GM06990 (cell line): ENCODE results near the gene C17orf75.

Experiments used
- DNase-seq: peaks from one replicate; pipeline ENCODE4 v3.0.0-alpha.2; 2011; ENCODE audit not compliant: insufficient read length; ENCODE audit errors: extremely low read depth
- H3K27me3 ChIP-seq: replicated peaks from 2 replicates; pipeline ENCODE4 v1.6.0; 2011; ENCODE audit warnings: low read length; ENCODE audit not compliant: control insufficient read depth, insufficient read depth
- H3K36me3 ChIP-seq: 2 replicates; pipeline ENCODE4 v1.5.1; 2011; ENCODE audit warnings: low read length; ENCODE audit not compliant: control insufficient read depth, insufficient read depth
- H3K4me3 ChIP-seq: replicated peaks from 2 replicates; pipeline ENCODE4 v1.5.1; 2011; ENCODE audit warnings: low read depth, mild to moderate bottlenecking, control low read depth, low read length
- TF ChIP-seq, protein P1 (sequence below): IDR thresholded peaks from 2 replicates; pipeline ENCODE4 v1.5.1; 2011; ENCODE audit warnings: low read length, control low read depth, mild to moderate bottlenecking, inconsistent platforms; ENCODE audit not compliant: insufficient read depth, poor library complexity, severe bottlenecking

Gene C17orf75

DNA sequence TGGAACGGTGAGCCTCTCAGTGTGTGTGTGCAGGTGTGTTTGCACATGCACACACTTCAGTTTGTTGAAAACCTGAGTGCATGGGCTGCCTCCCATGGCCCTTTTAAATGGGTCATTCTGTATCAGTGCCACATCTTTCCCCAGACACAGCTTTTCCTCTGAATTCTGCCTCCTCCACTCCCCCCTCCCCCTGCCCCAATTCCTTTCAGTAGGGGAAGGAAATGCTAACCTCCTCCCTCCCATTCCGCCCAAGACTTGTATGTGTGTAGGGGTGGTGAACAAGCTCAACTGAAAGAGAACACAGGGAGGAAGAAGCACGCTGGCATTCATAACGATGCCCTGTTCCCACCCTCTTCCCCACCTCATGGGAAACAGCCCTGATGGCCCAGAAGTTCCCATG, 34.3 kb downstream of the C17orf75 start:
- TF ChIP-seq, protein P1, sequence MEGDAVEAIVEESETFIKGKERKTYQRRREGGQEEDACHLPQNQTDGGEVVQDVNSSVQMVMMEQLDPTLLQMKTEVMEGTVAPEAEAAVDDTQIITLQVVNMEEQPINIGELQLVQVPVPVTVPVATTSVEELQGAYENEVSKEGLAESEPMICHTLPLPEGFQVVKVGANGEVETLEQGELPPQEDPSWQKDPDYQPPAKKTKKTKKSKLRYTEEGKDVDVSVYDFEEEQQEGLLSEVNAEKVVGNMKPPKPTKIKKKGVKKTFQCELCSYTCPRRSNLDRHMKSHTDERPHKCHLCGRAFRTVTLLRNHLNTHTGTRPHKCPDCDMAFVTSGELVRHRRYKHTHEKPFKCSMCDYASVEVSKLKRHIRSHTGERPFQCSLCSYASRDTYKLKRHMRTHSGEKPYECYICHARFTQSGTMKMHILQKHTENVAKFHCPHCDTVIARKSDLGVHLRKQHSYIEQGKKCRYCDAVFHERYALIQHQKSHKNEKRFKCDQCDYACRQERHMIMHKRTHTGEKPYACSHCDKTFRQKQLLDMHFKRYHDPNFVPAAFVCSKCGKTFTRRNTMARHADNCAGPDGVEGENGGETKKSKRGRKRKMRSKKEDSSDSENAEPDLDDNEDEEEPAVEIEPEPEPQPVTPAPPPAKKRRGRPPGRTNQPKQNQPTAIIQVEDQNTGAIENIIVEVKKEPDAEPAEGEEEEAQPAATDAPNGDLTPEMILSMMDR: no peak
- no peak overlapping the region for H3K4me3 ChIP-seq
- no peak for DNase-seq
- H3K36me3 ChIP-seq: no peaks in the 10 kb centered on the region
- no peaks in the 10 kb centered on the region for H3K27me3 ChIP-seq

DNA sequence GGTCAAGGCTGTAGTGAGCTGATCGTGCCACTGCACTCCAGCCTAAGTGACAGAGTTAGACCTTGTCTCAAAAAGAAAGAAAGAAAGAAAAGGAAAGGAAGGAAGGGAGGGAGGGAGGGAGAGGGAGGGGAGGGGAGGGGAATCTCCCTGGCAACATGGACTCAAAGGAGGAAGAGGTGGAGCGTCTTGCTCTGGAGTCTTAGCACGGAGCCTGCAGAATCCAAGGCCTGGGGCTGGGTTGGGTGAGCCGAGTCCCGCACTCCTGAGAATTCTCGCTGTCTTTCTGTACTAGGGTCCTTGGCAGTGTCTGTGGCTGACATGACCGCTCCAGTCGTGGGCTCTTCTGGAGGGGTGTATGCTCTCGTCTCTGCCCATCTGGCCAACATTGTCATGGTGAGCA, 36.9 kb downstream of the C17orf75 start:
- Histone ChIP-seq H3K4me3 (no peak overlapping the region), H3K27me3 (no peaks in the 10 kb centered on the region), H3K36me3 (no peaks in the 10 kb centered on the region)
- DNase-seq: no peak
- TF ChIP-seq, protein P1: no peak

DNA sequence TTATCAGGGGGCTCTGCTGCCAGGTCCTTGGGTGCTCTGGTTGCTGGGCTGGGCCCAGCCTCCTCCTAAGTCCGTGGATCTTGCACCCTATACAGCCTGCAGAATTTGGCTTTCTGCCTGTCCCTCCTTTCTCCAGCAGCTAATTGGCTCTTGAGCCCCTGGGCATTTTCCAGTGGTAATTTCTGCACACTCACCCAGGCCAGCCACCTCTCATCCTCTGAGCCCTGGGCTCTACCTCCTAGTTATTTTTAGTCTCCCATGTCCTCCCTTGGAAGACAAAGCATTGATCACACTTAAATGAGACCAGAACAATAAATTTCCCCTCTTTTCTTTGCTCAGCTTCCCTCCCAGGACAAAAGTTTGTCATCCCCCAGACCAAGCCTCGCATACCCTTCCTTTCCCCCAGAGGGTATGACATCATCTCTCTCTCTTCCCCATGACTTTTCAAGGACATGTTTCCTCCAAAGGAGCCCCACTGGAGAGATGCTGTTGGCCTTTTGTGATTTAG, 38.1 kb downstream of the C17orf75 start:
- no peaks in the 10 kb centered on the region for H3K27me3 ChIP-seq
- TF ChIP-seq, protein P1: no peak
- H3K36me3 ChIP-seq: no peaks in the 10 kb centered on the region
- no peak for DNase-seq
- H3K4me3 ChIP-seq: no peak overlapping the region

DNA sequence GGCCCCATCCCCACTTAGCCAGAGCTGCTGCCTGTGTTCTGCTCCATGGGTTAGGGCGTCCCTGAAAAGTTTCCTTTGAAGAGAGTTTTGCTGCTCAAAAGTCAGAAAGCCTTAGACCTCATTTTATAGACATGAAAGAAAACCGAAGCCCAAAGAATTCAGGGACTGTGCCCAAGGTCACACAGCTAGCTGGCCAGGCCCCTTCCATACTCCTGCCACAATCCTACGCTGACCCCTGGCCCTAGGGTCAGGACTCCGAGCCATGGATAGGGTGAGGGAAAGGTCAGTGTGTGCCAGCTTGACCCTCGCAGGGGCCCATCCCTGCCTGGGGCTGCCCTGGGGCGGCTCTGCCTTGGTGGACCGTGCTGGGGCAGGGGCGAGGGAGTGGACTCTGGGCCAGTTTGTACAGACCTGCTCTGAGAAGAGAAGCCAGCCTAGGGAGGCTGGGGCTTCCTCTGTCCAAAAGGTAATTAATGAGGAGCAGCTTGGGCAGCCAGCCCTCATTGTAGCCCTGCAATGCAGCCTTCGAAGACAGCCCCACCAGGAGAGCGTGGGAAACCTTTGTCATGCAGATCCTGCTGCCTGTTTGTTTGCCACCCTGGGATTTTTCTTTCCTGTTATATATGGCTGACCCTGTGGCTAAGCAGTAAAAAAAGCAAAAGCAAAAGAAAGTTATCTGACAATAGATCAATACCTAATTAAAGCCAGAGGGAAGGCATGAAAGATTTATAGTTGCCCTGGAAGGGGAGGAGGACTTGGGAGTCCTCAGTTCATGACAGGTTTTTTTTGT, 38.9 kb downstream of the C17orf75 start:
- no peak overlapping the region for H3K4me3 ChIP-seq
- DNase-seq: no peak
- no peaks in the 10 kb centered on the region for H3K27me3 ChIP-seq
- no peaks in the 10 kb centered on the region for H3K36me3 ChIP-seq
- TF ChIP-seq, protein P1: no peak

DNA sequence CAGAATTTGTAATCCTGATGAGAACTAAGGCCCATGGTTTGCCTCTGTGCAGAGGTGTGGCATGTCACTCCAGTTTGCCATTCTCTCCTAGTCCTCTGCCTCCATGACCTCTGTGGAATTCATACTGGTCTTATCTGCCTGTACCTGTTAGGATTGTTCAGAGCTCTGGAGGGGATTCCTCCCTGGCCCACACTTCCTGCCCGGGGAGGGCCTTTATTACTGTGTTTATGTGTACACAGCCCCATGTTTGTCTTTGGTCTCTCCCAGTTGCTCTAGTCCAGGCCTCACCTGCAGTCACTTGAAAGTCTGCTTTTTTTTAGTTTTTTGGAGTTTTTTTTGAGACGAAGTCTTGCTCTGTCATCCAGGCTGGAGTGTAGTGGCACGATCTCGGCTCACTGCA, 39.9 kb downstream of the C17orf75 start:
- TF ChIP-seq, protein P1: no peak
- no peak for DNase-seq
- no peak overlapping the region for H3K4me3 ChIP-seq
- no peaks in the 10 kb centered on the region for H3K36me3 ChIP-seq
- no peaks in the 10 kb centered on the region for H3K27me3 ChIP-seq
